Panc1 (cell line): ENCODE results near the gene HEMGN. TPM values are rescaled to one million over a fixed set of nuclear protein-coding genes. Genes with fewer than 3 reads are reported as not detected.

Experiments used
- ATAC-seq: fragments of 200-7000 bp; cut with Tn5 transposase; 2 replicates; pipeline ENCODE4 v1.9.1; 2020; ENCODE audit warnings: mild to moderate bottlenecking, moderate library complexity
- BruUV-seq: library from RNA; stranded (reverse); fragments of 400-500 nt; replicated peaks from 2 replicates; lab custom pipeline; 2021; lab: Mats Ljungman, UMichigan
- CTCF ChIA-PET: fragments of 300-600 bp; sonication (Branson Sonifier 250); formaldehyde crosslinking; loops from one replicate; lab custom pipeline; 2022; ENCODE audit warnings: antibody characterized with exemption; lab: Charles Lee
- POLR2A ChIA-PET: fragments of 300-600 bp; sonication (Branson Sonifier 250); formaldehyde crosslinking; loops from one replicate; lab custom pipeline; 2022; ENCODE audit warnings: antibody characterized with exemption; lab: Charles Lee
- DNase-seq: peaks from one replicate; pipeline ENCODE4 v3.0.0-alpha.2; 2010; ENCODE audit warnings: low read depth, low spot score
- H3K27ac ChIP-seq: 2 replicates; pipeline ENCODE4 v1.5.1; 2011; ENCODE audit warnings: mild to moderate bottlenecking, low read length, inconsistent platforms
- H3K27me3 ChIP-seq: fragments of 200-500 bp; sonication (Bioruptor generic); 2 replicates; pipeline ENCODE4 v1.6.0; 2014; ENCODE audit warnings: low read length, inconsistent platforms; ENCODE audit not compliant: control insufficient read depth, insufficient read depth
- H3K36me3 ChIP-seq: fragments of 200-500 bp; sonication (Bioruptor generic); 2 replicates; pipeline ENCODE4 v1.5.1; 2014; ENCODE audit warnings: inconsistent platforms, mild to moderate bottlenecking, low read length, moderate library complexity; ENCODE audit not compliant: control insufficient read depth, insufficient read depth
- H3K4me1 ChIP-seq: 2 replicates; pipeline ENCODE4 v1.5.1; 2011; ENCODE audit warnings: inconsistent platforms, mild to moderate bottlenecking, low read length, moderate library complexity; ENCODE audit not compliant: control insufficient read depth, insufficient read depth
- H3K4me3 ChIP-seq, 2 experiments: 2 replicates each; pipeline ENCODE4 v1.5.1; 2011 to 2012; ENCODE audit warnings: low read depth in 2 of 2, low read length in 2 of 2, mild to moderate bottlenecking in 2 of 2, inconsistent platforms in 1 of 2, moderate library complexity in 1 of 2
- H3K9me3 ChIP-seq: fragments of 200-500 bp; sonication (Bioruptor generic); 2 replicates; pipeline ENCODE4 v1.5.1; 2014; ENCODE audit warnings: low read depth, mild to moderate bottlenecking, inconsistent platforms, low read length, moderate library complexity; ENCODE audit not compliant: control insufficient read depth, insufficient read depth
- CTCF ChIP-seq: fragments of 450-650 bp; IDR thresholded peaks from 2 replicates; pipeline ENCODE4 v1.5.1; 2017; ENCODE audit warnings: mild to moderate bottlenecking
- POLR2AphosphoS5 ChIP-seq: IDR thresholded peaks from 2 replicates; pipeline ENCODE4 v1.6.1; 2012; ENCODE audit warnings: mild to moderate bottlenecking, low read depth, low read length, moderate library complexity
- REST ChIP-seq, 2 experiments: IDR thresholded peaks; 2 replicates each; pipeline ENCODE4 v1.6.1; 2011 to 2012; ENCODE audit warnings: low read depth in 2 of 2, control low read depth in 1 of 2, low read length in 1 of 2, mild to moderate bottlenecking in 1 of 2, moderate library complexity in 1 of 2; ENCODE audit not compliant: insufficient read depth in 1 of 2
- SIN3A ChIP-seq: IDR thresholded peaks from 2 replicates; pipeline ENCODE4 v1.6.1; 2012; ENCODE audit warnings: low read depth, mild to moderate bottlenecking, low read length, moderate library complexity, borderline replicate concordance; ENCODE audit not compliant: insufficient read depth
- TCF7L2 ChIP-seq: IDR thresholded peaks from 2 replicates; pipeline ENCODE4 v1.6.1; 2011; ENCODE audit warnings: mild to moderate bottlenecking, low read depth, low read length, inconsistent platforms
- in situ Hi-C: cut with HindIII; loops from 2 replicates; pipeline ENCODE4 v1.10.0; 2016; ENCODE audit warnings: low sequenced_read_pairs, low pct_unique_long_range_greater_than_20kb
- intact Hi-C: fragments of 100-400 bp; cut with micrococcal nuclease; formaldehyde crosslinking; loops from one replicate; pipeline ENCODE4 v1.10.0; 2022; ENCODE audit not compliant: unreplicated experiment
- total RNA-seq: library from RNA; stranded (reverse); gene quantifications from one replicate; pipeline ENCODE4 v1.2.1, GENCODE V29; 2021; ENCODE audit not compliant: unreplicated experiment

The HEMGN gene
- total RNA-seq, 1 experiment from 2014 or later, result not detected

GRCh38 chr9:97905228-97905627, 32.7 kb downstream of the HEMGN start:
- ATAC-seq, result no peak
- POLR2A ChIA-PET, result no interaction called here
- H3K27me3 ChIP-seq, result no peaks in the 10 kb centered on the region
- CTCF ChIA-PET, result no interaction called here
- no peak for TF ChIP-seq TCF7L2
- no peak for TF ChIP-seq CTCF
- no peak for TF ChIP-seq REST (IDR thresholded peaks at IDR 0.05; ENCODE audit: insufficient read depth in 1 of 2, low read depth in 2 of 2, low read length in 1 of 2)
- TF ChIP-seq POLR2AphosphoS5, result no peak
- no peak for TF ChIP-seq SIN3A
- intact Hi-C loops (no loop called here), in situ Hi-C loops (no loop called here)
- BruUV-seq, result no TSS peak
- H3K27ac ChIP-seq, result no peak overlapping the region
- H3K4me3 ChIP-seq, result no peak overlapping the region
- no peaks in the 10 kb centered on the region for H3K36me3 ChIP-seq
- no peak for DNase-seq
- no peaks in the 10 kb centered on the region for H3K9me3 ChIP-seq
- H3K4me1 ChIP-seq, result no peaks in the 10 kb centered on the region

- no peak for DNase-seq
- Histone ChIP-seq H3K36me3 (no peaks in the 10 kb centered on the region), H3K4me1 (no peaks in the 10 kb centered on the region), H3K27ac (no peak overlapping the region), H3K9me3 (no peaks in the 10 kb centered on the region), H3K4me3 (no peak overlapping the region), H3K27me3 (no peaks in the 10 kb centered on the region)
- no peak for ATAC-seq
- no TSS peak for BruUV-seq
- intact Hi-C loops (no loop called here), in situ Hi-C loops (no loop called here)
- POLR2A ChIA-PET, result no interaction called here
- TF ChIP-seq POLR2AphosphoS5, result no peak
- TF ChIP-seq SIN3A, result no peak
- no peak for TF ChIP-seq TCF7L2
- no peak for TF ChIP-seq CTCF
- no peak for TF ChIP-seq REST (IDR thresholded peaks at IDR 0.05; ENCODE audit: insufficient read depth in 1 of 2, low read depth in 2 of 2, low read length in 1 of 2)
- CTCF ChIA-PET, result no interaction called here
Measured at GRCh38 chr9:97904725-97905124, 33.2 kb downstream of the HEMGN start.
